Stimulated activated CD4-positive, alpha-beta T cell treated with anti-CD3 and anti-CD28 coated beads, Interleukin-12 subunit alpha, Interleukin-12 subunit beta, amount 100 ng/mL, for 24 hours (primary cell): ENCODE results near the gene CCDC187.
A peak's percentile ranks its signal among the peaks of the same experiment; 100 is the strongest.
"Not testable (repeated sequence)": the region's sequence is repeated elsewhere in the genome, so short reads cannot be mapped to it uniquely, and the experiment has no call there.

ENCODE experiments used
- DNase-seq, 2 experiments: peaks; one replicate each; pipeline ENCODE4 v3.0.0-alpha.2; 2020; ENCODE audit warnings: low read depth in 2 of 2

CCDC187 gene

GRCh38 chr9:136303825-136304416 lies at the start of gene CCDC187:
Gene CCDC187 (minus strand): TSS chr9:136304094. CDS start chr9:136303830, 264 bp downstream.
- no peak for DNase-seq

- no peak for DNase-seq
These were observed 49.2 kb upstream of the CCDC187 start for GRCh38 chr9:136353088-136353487.

GRCh38 chr9:136352682-136353081 lies 48.8 kb upstream of the CCDC187 start:
- no peak for DNase-seq

GRCh38 chr9:136351868-136352267 lies 48.0 kb upstream of the CCDC187 start:
- DNase-seq, result not testable (repeated sequence)

GRCh38 chr9:136351252-136351800 lies 47.4 kb upstream of the CCDC187 start:
- DNase-seq, result no peak

GRCh38 chr9:136349546-136349945 lies 45.7 kb upstream of the CCDC187 start:
- DNase-seq, result no peak

- DNase-seq, result no peak
These were observed 44.8 kb upstream of the CCDC187 start for GRCh38 chr9:136348691-136349090.

GRCh38 chr9:136347472-136348256 lies 43.8 kb upstream of the CCDC187 start:
- no peak for DNase-seq

GRCh38 chr9:136346927-136347465 lies 43.1 kb upstream of the CCDC187 start:
- no peak for DNase-seq

GRCh38 chr9:136346157-136346481 lies 42.2 kb upstream of the CCDC187 start:
- no peak for DNase-seq

- DNase-seq, result no peak
These were observed 41.6 kb upstream of the CCDC187 start for GRCh38 chr9:136345281-136346156.

GRCh38 chr9:136344544-136345280 lies 40.8 kb upstream of the CCDC187 start:
- DNase-seq, result no peak

- DNase-seq, result no peak
These were observed 40.0 kb upstream of the CCDC187 start for GRCh38 chr9:136343884-136344269.

- no peak for DNase-seq
These were observed 39.4 kb upstream of the CCDC187 start for GRCh38 chr9:136343121-136343883.

GRCh38 chr9:136342181-136343120 lies 38.6 kb upstream of the CCDC187 start:
- peak; percentile 40 to 60 for DNase-seq

- DNase-seq, result no peak
These were observed 37.9 kb upstream of the CCDC187 start for GRCh38 chr9:136341769-136342168.

- DNase-seq, result no peak
These were observed 37.3 kb upstream of the CCDC187 start for GRCh38 chr9:136341042-136341655.

- DNase-seq, result no peak
These were observed 36.6 kb upstream of the CCDC187 start for GRCh38 chr9:136340356-136341041.
